OCI-LY1 (cell line): ENCODE results near the gene SH3BGRL.

Experiments used
- EZH2 ChIP-seq: fragments of 200-600 bp; sonication (generic), shearing (Covaris generic); IDR thresholded peaks from 2 replicates; pipeline ENCODE4 v1.8.0; 2017; ENCODE audit warnings: borderline replicate concordance, mixed run types, mild to moderate bottlenecking, antibody characterized with exemption, low read length, moderate library complexity, mixed read lengths
- TF ChIP-seq, protein P1 (sequence below): fragments of 200-600 bp; sonication (generic), shearing (Covaris generic); IDR thresholded peaks from 2 replicates; pipeline ENCODE4 v1.5.1; 2017; ENCODE audit warnings: mild to moderate bottlenecking, antibody characterized with exemption, low read length, moderate library complexity, mixed read lengths

DNA sequence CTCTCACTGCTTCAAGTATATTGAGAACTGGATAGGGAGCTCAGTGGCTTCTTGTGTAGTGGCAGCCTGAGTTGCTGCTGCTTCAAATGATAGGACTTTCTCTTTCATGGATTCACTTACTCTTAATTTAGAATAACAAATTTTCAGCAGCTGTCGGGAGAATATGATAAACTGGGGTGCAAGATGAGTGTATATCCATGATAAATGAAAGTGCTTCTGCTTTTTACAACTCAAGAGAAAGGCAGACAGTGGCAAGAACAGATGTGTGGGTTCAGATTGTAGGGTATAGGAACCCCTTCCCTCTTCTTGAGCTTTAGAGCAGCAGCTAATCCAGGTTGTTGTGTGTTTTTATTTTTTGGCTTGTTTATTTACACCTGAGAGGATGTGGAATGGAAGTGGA, 1.0 kb downstream of the SH3BGRL start:
- TF ChIP-seq EZH2: no peak
- TF ChIP-seq, protein P1, sequence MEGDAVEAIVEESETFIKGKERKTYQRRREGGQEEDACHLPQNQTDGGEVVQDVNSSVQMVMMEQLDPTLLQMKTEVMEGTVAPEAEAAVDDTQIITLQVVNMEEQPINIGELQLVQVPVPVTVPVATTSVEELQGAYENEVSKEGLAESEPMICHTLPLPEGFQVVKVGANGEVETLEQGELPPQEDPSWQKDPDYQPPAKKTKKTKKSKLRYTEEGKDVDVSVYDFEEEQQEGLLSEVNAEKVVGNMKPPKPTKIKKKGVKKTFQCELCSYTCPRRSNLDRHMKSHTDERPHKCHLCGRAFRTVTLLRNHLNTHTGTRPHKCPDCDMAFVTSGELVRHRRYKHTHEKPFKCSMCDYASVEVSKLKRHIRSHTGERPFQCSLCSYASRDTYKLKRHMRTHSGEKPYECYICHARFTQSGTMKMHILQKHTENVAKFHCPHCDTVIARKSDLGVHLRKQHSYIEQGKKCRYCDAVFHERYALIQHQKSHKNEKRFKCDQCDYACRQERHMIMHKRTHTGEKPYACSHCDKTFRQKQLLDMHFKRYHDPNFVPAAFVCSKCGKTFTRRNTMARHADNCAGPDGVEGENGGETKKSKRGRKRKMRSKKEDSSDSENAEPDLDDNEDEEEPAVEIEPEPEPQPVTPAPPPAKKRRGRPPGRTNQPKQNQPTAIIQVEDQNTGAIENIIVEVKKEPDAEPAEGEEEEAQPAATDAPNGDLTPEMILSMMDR: no peak
